Measurements from ENCODE around the gene POSTN. TPM values are rescaled to one million over a fixed set of nuclear protein-coding genes. Genes with fewer than 3 reads are reported as not detected.

The POSTN gene
- total and polyA plus RNA-seq, 4 experiments from 2014 or later: not detected

DNA sequence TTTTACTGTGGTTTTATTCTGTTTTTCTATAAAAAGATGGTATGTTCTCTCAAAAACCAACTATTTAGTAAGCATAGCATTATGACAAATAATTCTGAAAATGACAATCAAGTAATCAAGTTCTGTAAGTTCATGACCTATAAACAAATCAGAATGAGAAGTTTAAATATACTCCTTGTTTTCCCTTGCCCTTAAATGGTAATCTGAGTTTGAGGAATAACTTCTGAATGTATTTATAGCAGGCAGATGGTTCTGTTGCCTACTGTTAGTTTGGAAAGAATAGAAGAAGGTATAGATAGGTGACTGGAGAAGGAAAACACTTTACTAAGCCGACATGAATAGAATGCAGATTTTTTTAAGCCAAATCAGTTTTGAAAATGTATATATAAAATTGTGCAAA is 63.9 kb downstream of the POSTN start:
- intact Hi-C loops (cut with micrococcal nuclease): no loop called here
- Histone ChIP-seq H3K27me3 (ENCODE audit: insufficient read depth, low read length) (no peaks in the 10 kb centered on the region), H3K9me3 (ENCODE audit: control insufficient read depth in 1 of 2, low read length in 2 of 2) (no peaks in the 10 kb centered on the region), H3K4me3 (ENCODE audit: low read length in 2 of 2) (no peak overlapping the region), H3K36me3 (ENCODE audit: insufficient read depth, low read length) (no peaks in the 10 kb centered on the region), H3K4me1 (ENCODE audit: insufficient read depth, low read length) (no peaks in the 10 kb centered on the region), H3K27ac (ENCODE audit: low read depth, low read length) (no peak overlapping the region)
- H3K4me3 Mint-ChIP-seq: no peak overlapping the region
- H3K9me3 Mint-ChIP-seq: peaks cover 0 to 20% (median 9%) of the 10 kb centered on the region in 8 donors
- H3K27me3 Mint-ChIP-seq: no peaks in the 10 kb centered on the region
- CTCF ChIA-PET (ENCODE audit: partially characterized antibody): no interaction called here
- DNase-seq: no peak
- POLR2A ChIA-PET (ENCODE audit: partially characterized antibody): no interaction called here
- no peak overlapping the region for H3K27ac Mint-ChIP-seq
- no peaks in the 10 kb centered on the region for H3K36me3 Mint-ChIP-seq
- H3K4me1 Mint-ChIP-seq: no peaks in the 10 kb centered on the region

DNA sequence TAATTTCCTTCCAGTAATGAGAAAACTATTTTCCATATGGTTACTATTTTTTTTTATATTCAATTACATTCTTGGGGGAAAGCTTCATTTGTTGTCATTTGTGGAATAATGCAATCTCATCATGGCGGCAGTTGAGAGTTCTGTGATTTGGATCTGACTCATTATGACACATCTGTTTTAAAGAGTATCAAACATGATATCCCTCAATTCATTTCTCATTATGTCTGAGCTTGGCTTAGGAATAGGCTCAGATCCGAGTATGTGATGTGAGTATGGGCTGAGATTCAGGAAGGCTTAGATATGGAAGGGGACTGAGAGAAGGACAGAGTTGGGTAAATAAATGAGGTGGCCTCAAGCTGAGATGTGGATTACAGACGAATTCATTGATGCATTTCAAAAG is 64.4 kb downstream of the POSTN start:
- no peak for DNase-seq
- H3K27me3 ChIP-seq (ENCODE audit: insufficient read depth, low read length): no peaks in the 10 kb centered on the region
- H3K4me1 ChIP-seq (ENCODE audit: insufficient read depth, low read length): no peaks in the 10 kb centered on the region
- H3K9me3 ChIP-seq (ENCODE audit: control insufficient read depth in 1 of 2, low read length in 2 of 2): no peaks in the 10 kb centered on the region
- H3K36me3 ChIP-seq (ENCODE audit: insufficient read depth, low read length): no peaks in the 10 kb centered on the region
- Mint-ChIP-seq H3K9me3 (peaks cover 0 to 20% (median 9%) of the 10 kb centered on the region in 8 donors), H3K4me3 (no peak overlapping the region), H3K4me1 (no peaks in the 10 kb centered on the region), H3K27ac (no peak overlapping the region), H3K36me3 (no peaks in the 10 kb centered on the region), H3K27me3 (no peaks in the 10 kb centered on the region)
- no peak overlapping the region for H3K27ac ChIP-seq (ENCODE audit: low read depth, low read length)
- intact Hi-C loops (cut with micrococcal nuclease): no loop called here
- CTCF ChIA-PET (ENCODE audit: partially characterized antibody): no interaction called here
- POLR2A ChIA-PET (ENCODE audit: partially characterized antibody): no interaction called here
- H3K4me3 ChIP-seq (ENCODE audit: low read length in 2 of 2): no peak overlapping the region

DNA sequence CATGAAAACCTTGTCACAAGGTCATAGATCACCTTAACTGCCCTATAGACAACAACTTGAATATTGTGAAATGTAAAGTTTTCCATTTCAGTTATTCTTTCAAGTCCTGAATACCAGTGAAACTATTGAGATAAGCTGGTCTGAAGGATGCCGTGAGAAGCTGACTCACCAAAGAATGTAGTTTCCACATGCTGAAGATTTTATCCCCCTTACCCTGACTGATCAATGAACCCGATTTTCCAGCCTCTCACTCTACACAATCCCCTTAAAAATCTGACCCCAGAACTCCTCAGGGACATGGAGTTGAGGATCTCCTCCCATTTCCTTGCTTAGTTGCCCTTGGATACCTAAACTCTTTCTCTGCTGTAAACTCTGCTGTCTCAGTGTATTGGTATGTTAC is 67.5 kb downstream of the POSTN start:
- no peak overlapping the region for H3K27ac ChIP-seq (ENCODE audit: low read depth, low read length)
- H3K4me3 ChIP-seq (ENCODE audit: low read length in 2 of 2): no peak overlapping the region
- Mint-ChIP-seq H3K4me3 (no peak overlapping the region), H3K27ac (no peak overlapping the region), H3K36me3 (no peaks in the 10 kb centered on the region), H3K4me1 (no peaks in the 10 kb centered on the region), H3K27me3 (no peaks in the 10 kb centered on the region), H3K9me3 (peaks cover 0 to 16% (median 8%) of the 10 kb centered on the region in 8 donors)
- no peaks in the 10 kb centered on the region for H3K36me3 ChIP-seq (ENCODE audit: insufficient read depth, low read length)
- intact Hi-C loops (cut with micrococcal nuclease): no loop called here
- CTCF ChIA-PET (ENCODE audit: partially characterized antibody): no interaction called here
- DNase-seq: no peak
- POLR2A ChIA-PET (ENCODE audit: partially characterized antibody): no interaction called here
- H3K27me3 ChIP-seq (ENCODE audit: insufficient read depth, low read length): no peaks in the 10 kb centered on the region
- no peaks in the 10 kb centered on the region for H3K4me1 ChIP-seq (ENCODE audit: insufficient read depth, low read length)
- no peaks in the 10 kb centered on the region for H3K9me3 ChIP-seq (ENCODE audit: control insufficient read depth in 1 of 2, low read length in 2 of 2)

DNA sequence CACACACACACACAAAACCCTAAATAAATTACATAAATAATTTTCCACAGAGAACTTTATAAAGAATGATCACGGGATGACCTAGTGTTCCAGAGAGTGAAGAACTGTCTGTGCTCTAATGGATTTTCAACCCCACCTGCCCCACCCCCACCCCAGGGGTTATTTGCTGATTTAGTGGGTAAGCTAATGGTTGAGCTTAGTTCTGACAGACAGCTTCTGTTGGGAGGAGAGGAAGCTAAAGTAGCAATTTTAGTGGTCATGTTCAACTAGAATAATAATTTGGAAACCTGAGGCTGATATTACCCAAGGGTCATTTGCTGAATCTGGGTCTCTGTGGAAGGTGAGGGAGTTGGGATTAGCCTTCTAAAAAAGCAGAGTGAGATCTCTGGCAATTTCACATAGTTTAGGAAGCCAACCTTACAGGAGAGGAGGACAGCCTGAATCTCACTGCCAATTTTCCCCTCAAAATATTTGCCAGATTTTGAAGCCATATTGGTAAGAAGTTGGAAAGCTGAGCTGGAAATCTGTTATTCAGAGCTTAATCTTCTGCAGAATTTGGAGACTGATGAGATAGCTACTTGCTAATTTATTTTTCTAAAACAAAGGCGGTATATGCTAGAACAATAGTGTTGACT is 68.7 kb downstream of the POSTN start:
- H3K36me3 Mint-ChIP-seq: no peaks in the 10 kb centered on the region

DNA sequence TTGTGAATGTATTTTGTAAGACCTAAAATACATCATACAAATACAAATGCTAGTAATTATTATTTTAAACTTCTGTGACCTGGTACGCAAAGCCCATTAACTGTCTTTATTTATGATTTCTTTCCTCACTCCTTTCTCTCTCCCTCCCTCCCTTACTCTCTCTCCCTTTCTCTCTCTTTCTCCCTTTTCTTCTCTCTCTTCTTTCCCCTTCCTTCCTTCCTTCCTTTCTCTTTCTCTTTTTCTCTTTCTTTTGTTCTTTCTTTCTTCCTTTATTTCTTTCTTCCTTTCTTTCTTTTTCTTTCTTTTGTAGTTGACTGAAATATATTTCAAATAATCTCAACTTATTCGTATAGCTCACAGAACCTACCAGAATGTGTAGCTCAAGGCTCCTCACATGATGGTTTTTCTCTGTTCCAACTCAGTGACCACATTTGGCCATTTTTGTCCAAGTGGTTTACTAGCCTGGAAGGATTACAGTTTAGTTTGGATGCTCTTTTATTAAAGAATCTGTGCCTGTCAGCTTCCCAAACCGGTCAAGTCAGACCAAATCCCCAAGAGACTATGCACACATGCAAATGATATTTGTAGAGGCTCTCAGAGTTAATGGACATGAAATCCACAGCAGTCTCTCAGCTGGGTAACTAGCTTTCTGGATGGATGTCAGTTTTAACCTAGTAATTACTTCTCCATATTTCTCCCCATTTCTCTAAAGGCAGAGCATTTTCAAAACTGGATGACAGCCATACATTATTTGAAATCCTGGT is 71.7 kb downstream of the POSTN start:
- Mint-ChIP-seq H3K4me1 (no peaks in the 10 kb centered on the region), H3K27ac (no peak overlapping the region), H3K36me3 (no peaks in the 10 kb centered on the region), H3K9me3 (peaks cover 0 to 9% (median 6%) of the 10 kb centered on the region in 8 donors), H3K4me3 (no peak overlapping the region), H3K27me3 (no peaks in the 10 kb centered on the region)
- H3K27me3 ChIP-seq (ENCODE audit: insufficient read depth, low read length): no peaks in the 10 kb centered on the region
- H3K4me3 ChIP-seq (ENCODE audit: low read length in 2 of 2): no peak overlapping the region
- no peak for DNase-seq
- no peak overlapping the region for H3K27ac ChIP-seq (ENCODE audit: low read depth, low read length)
- ChIA-PET CTCF (ENCODE audit: partially characterized antibody) (no interaction called here), POLR2A (ENCODE audit: partially characterized antibody) (no interaction called here)
- intact Hi-C loops (cut with micrococcal nuclease): no loop called here
- no peaks in the 10 kb centered on the region for H3K36me3 ChIP-seq (ENCODE audit: insufficient read depth, low read length)
- no peaks in the 10 kb centered on the region for H3K4me1 ChIP-seq (ENCODE audit: insufficient read depth, low read length)
- H3K9me3 ChIP-seq (ENCODE audit: control insufficient read depth in 1 of 2, low read length in 2 of 2): no peaks in the 10 kb centered on the region

More for the DNA sequence above, 68.7 kb downstream of the POSTN start:
- POLR2A ChIA-PET (ENCODE audit: partially characterized antibody): no interaction called here
- no peak overlapping the region for H3K27ac Mint-ChIP-seq
- H3K27me3 Mint-ChIP-seq: no peaks in the 10 kb centered on the region
- intact Hi-C loops (cut with micrococcal nuclease): no loop called here
- no peaks in the 10 kb centered on the region for H3K9me3 ChIP-seq (ENCODE audit: control insufficient read depth in 1 of 2, low read length in 2 of 2)
- no peak for DNase-seq
- H3K36me3 ChIP-seq (ENCODE audit: insufficient read depth, low read length): no peaks in the 10 kb centered on the region
- H3K4me3 Mint-ChIP-seq: no peak overlapping the region
- no peaks in the 10 kb centered on the region for H3K27me3 ChIP-seq (ENCODE audit: insufficient read depth, low read length)
- no peak overlapping the region for H3K4me3 ChIP-seq (ENCODE audit: low read length in 2 of 2)
- H3K4me1 ChIP-seq (ENCODE audit: insufficient read depth, low read length): no peaks in the 10 kb centered on the region
- H3K4me1 Mint-ChIP-seq: no peaks in the 10 kb centered on the region
- CTCF ChIA-PET (ENCODE audit: partially characterized antibody): interaction anchor here (1.1 kb wide), 1 partner anchor 39 kb away, joined by 3 read pairs; no protein-coding TSS in a partner anchor
- H3K27ac ChIP-seq (ENCODE audit: low read depth, low read length): no peak overlapping the region
- H3K9me3 Mint-ChIP-seq: peaks cover 0 to 12% (median 6%) of the 10 kb centered on the region in 8 donors

DNA sequence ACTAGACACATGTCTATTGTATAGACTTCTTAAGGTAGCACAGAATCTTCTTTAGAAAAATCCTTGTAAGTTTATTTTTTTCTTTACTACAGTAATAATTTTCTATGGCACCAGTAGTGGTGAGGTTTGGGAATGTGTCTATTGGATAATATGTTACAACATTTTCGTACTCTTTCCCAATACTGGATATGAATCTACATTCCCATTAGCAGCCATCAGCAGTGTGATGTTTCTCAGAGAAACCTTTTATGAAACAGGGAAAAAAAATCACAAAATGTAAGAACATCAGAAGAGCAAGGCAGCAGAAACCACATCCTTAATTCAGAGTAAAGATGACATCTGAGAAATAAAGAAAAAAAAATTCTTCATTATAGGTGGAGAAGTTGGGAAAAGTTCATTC is 83.3 kb downstream of the POSTN start:
- intact Hi-C loops (cut with micrococcal nuclease): no loop called here
- Histone ChIP-seq H3K36me3 (ENCODE audit: insufficient read depth, low read length) (no peaks in the 10 kb centered on the region), H3K9me3 (ENCODE audit: control insufficient read depth in 1 of 2, low read length in 2 of 2) (no peaks in the 10 kb centered on the region), H3K27me3 (ENCODE audit: insufficient read depth, low read length) (no peaks in the 10 kb centered on the region), H3K27ac (ENCODE audit: low read depth, low read length) (no peak overlapping the region), H3K4me1 (ENCODE audit: insufficient read depth, low read length) (no peaks in the 10 kb centered on the region), H3K4me3 (ENCODE audit: low read length in 2 of 2) (no peak overlapping the region)
- DNase-seq: no peak
- H3K4me3 Mint-ChIP-seq: no peak overlapping the region
- ChIA-PET POLR2A (ENCODE audit: partially characterized antibody) (no interaction called here), CTCF (ENCODE audit: partially characterized antibody) (no interaction called here)
- no peaks in the 10 kb centered on the region for H3K4me1 Mint-ChIP-seq
- peaks cover 0 to 6% (median 3%) of the 10 kb centered on the region in 8 donors for H3K9me3 Mint-ChIP-seq
- H3K27ac Mint-ChIP-seq: no peak overlapping the region
- no peaks in the 10 kb centered on the region for H3K36me3 Mint-ChIP-seq
- no peaks in the 10 kb centered on the region for H3K27me3 Mint-ChIP-seq

Data from CD4-positive, alpha-beta memory T cell (primary cell).